ENCODE data around the gene JPT2.
"Not testable (repeated sequence)": the region's sequence is repeated elsewhere in the genome, so short reads cannot be mapped to it uniquely, and the experiment has no call there.

Gene JPT2

DNA sequence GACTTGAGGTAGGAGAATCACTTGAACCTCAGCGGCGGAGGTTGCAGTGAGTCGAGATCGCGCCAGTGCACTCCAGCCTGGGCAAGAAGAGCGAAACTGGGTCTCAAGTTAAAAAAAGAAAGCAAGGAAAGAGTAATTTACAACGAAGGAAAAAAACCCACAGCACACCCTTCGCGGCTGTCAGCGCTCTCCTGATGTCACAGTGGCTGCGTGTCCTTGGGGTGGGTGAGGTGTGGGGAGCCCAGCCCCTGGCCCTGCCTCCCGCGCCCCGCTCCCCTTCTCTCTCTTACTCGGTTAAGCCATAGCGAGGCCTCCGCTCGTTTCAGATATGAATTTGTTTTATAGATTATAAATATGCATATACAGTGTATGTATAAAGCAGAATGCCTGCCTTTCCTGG lies 740 bp upstream of the JPT2 start:
- DNase-seq: no peak

DNA sequence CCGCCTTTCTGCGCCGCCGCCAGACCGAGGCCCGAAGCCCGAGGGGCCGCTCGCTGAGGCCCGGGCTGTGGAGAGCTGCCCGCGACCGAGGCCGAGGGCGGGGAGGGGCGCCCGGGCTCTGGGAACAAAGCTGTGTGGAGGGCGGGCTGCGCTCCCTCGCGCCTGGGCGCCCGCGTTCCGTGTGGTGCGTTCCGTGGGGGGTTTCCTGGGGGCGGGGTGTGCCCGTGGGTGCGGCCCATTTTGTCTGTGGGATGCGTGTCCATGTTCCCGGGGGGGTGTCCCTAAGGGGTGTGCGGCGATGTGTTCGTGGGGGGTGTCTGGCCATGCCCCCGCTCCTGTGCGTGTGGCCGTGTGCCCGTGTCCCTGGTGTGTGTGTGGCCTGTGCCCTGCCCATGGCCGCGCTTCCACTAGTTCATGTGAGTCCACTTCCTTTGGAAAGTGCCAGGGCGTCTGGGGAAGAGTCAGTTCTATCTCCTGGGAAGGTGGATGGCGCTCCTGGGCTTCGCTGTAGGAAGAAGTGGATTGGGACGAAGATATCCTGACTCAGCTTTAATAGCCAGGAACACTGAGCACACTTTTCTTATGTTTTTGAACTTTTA lies 520 bp downstream of the JPT2 start:
- DNase-seq: no peak

GRCh38 chr16:1680361-1680760 lies 2.3 kb downstream of the JPT2 start:
- DNase-seq: no peak

GRCh38 chr16:1681032-1681431 lies 3.0 kb downstream of the JPT2 start:
- DNase-seq: no peak

- no peak for DNase-seq
These were observed 9.6 kb downstream of the JPT2 start for GRCh38 chr16:1687427-1688316.

- no peak for DNase-seq
These were observed 10.9 kb downstream of the JPT2 start for GRCh38 chr16:1688807-1689560.

GRCh38 chr16:1689853-1690252 lies 11.8 kb downstream of the JPT2 start:
- DNase-seq: no peak

DNA sequence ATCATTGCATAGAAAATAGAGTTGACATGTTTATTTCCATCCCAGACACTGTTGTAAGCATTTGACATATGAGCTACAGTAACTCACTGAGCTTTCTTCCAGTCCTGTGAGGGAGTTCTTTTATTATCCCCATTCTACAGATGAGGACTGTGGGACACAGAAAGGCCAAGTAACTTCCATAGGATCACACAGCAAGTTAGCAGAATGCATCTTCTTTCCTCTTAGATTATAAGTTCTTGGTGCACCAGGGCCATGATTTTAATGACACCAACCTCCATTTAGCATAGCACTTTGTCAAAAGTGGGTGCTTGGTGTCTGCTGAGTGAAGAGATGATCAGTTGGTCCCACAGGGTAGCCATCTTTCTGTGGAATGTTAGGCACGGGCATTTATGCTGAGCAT lies 12.7 kb downstream of the JPT2 start:
- DNase-seq: no peak

DNA sequence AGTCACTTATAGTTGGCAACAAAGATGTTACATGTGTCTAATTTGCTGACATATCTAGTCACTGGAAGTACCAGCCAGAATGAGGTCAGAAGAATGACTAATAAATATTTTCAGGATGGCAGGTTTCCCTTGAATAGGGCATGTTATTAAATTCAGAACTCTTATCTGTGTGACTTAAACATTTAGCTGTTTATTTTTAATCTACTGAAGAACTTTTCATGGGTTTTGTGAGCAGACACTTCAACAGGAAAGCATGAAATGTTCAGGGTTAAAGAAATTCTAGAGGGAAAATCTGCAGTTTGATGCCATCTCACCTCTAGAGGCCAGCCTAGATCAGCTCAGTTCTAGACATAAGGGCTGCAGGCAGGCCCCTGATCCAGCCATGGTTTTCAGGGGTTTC lies 13.2 kb downstream of the JPT2 start:
- DNase-seq: no peak

- no peak for DNase-seq
These were observed 13.9 kb downstream of the JPT2 start for GRCh38 chr16:1691956-1692355.

GRCh38 chr16:1696863-1697262 lies 18.8 kb downstream of the JPT2 start:
- DNase-seq: no peak

DNA sequence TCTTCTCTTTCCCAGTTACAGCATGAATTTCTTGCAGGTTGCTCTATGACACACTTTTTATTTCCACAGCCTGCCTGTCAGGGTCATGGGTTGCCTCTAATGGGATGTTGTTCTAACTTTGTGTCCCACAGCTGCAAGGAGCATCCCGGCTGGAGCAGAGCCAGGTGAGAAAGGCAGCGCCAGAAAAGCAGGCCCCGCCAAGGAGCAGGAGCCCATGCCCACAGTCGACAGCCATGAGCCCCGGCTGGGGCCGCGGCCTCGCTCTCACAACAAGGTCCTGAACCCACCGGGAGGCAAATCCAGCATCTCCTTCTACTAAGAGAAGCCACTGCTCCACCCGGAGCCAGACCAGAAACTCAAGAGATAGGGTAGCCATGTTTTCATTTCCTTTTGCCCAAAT lies 20.6 kb downstream of the JPT2 start:
- DNase-seq: no peak

- no peak for DNase-seq
These were observed 22.2 kb downstream of the JPT2 start for GRCh38 chr16:1700246-1700645.

GRCh38 chr16:1701216-1701878 lies 23.3 kb downstream of the JPT2 start:
- DNase-seq: no peak

GRCh38 chr16:1705324-1705687 lies 27.2 kb downstream of the JPT2 start:
- not testable (repeated sequence) for DNase-seq

GRCh38 chr16:1705688-1706385 lies 27.8 kb downstream of the JPT2 start, which contains the start of gene MAPK8IP3:
Gene MAPK8IP3 (plus strand): TSS chr16:1706195. CDS start chr16:1706340, 145 bp downstream.
- peak; percentile 90 to 98 for DNase-seq

DNA sequence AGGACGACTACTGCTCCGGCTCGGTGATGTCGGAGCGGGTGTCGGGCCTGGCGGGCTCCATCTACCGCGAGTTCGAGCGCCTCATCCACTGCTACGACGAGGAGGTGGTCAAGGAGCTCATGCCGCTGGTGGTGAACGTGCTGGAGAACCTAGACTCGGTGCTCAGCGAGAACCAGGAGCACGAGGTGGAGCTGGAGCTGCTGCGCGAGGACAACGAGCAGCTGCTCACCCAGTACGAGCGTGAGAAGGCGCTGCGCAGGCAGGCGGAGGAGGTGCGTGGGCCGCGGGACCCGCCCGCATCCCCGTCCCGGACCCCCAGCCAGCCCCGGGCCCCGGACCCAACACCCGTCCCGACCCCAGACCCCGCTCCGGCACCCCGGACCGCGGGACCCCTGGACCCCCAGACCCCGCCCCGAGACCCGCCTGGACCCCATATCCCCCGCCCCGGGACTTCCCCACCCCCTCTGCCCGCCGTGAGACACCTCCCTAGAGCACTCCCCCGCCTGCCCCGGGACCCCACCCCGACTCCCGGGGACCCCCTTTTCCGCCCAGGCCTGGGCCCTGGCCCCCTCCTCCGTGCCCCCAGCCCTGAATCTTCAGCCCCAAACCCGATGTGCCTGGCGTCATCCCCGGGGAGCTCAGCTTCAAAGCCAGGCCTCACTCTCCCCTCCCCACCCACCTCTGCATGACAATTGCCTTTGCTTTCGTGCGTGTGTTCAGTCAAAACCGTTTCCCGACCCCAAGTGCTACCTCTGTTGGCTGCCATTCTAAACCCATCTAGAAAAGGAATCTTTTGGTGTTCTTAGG lies 28.5 kb downstream of the JPT2 start:
- DNase-seq: no peak

GRCh38 chr16:1707193-1707790 lies 29.2 kb downstream of the JPT2 start:
- no peak for DNase-seq

- DNase-seq: no peak
These were observed 30.1 kb downstream of the JPT2 start for GRCh38 chr16:1708083-1708767.

DNA sequence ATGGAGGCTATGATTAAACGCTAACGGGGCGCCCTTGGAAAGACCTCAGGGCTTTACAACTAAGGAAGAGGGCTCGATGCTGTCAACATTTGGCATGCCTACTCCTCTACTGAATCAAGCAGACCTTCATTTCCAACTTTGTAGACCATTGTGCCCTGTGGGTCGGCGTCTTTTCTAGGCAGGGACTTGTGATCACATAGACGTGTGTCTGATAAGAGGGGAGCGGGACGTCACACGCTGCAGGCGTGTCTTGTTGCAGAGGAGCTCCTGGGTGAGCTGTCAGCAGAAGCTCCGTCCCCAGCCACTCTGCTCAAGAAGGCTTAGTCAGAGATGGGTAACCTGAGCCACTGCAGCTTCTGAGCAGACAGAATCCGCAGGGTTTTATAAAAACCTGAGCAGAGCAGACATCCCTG lies 30.7 kb downstream of the JPT2 start:
- no peak for DNase-seq

GRCh38 chr16:1709356-1709755 lies 31.3 kb downstream of the JPT2 start:
- DNase-seq: no peak
